NCI-H2196 (cell line): Measurements from ENCODE around the gene GPHB5.
"Not testable (repeated sequence)": the region's sequence is repeated elsewhere in the genome, so short reads cannot be mapped to it uniquely, and the experiment has no call there.

ENCODE experiments used
- DNase-seq: peaks from one replicate; lab custom pipeline; 2025; ENCODE audit not compliant: unreplicated experiment; lab: John Stamatoyannopoulos, UW

GPHB5 gene

DNA sequence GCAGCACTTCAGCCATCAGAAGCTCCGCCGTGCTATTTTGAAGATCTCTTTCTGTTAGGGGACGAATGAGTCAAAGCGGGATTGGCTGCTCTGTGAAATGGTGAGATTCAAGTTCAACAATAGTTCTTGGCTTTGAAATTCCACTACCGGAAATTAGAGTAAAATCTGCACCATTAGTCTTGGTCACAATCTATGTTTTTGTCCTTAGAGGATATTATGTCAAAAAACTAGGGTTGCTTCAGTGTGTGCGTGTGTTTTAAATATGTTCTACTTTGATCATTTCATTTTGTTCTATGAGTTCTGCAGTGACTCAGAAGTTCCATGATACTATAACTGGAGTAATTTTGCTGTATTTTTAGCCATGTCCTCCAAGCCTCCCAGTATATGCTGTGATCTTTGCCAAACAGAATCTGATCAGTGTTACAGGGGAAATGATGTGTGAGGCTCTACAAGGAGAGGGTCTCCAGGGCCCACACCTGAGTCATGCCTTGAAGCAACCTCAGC lies 22.6 kb downstream of the GPHB5 start:
- no peak for DNase-seq

DNA sequence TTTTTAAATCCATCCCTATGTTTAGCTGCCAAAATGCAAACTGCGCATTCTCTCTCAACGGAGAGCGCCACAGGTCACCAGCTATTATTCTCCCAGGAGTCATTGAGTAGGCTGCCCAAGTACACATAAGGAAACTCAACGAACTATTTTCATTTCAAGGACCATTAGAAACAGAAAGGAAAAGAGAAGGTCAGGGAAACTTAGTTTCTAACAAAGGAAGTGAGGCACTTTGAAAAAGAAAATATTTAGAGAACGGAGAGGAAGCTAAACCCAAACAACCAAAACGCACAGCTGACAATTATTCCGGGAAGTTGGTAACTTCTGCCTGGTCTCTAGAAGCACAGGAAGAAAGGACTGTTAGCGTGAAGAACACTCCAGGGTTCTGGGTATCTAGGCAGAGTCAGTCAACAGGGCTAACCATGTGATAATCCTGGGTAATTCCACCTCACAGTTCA lies 23.5 kb downstream of the GPHB5 start:
- no peak for DNase-seq

DNA sequence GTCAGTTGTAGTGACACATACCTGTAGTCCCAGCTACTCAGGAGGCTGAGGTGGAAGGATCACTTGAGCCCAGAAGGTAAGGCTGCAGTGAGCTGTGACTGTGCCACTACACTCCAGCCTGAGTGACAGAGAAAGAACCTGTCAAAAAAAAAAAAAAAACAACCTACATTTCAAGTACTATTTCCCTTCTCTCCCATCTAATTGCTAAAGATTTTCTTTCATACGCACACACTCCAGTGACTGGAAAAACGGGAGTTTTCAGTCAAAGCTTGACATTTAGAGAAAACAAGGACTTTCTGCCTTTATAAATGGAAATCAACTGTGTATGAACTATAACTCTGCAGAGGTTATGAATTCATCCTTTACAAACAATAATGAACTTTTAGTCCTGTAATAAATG lies 25.9 kb downstream of the GPHB5 start:
- DNase-seq, result no peak

DNA sequence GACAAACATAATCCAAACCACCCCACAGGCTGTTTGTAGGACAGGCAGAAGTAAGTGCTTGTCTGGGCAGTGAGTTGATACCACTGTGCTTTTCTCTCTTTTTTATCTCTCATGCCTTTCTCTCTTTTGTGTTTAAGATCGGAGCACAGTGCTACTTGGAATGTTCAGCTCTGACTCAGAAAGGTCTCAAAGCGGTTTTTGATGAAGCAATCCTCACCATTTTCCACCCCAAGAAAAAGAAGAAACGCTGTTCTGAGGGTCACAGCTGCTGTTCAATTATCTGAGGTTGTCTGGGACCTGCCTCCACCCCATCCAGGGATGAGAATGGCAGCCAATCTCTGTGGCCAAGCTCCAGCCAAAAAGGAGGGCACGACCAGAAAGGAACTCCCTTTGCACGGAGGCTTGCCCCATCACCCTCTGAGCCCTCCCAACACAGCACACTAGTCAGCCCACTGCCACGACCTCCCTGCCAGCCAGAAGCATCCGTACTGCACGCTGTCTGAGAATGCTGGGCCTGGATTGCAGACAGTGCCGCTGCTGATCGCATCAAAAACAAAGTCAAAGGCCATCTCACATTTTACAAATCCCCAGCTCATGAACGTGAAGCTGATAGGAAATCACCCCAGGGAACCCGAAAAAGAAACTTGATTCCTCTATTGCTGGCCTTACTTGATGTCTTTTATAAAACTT lies 27.8 kb downstream of the GPHB5 start:
- DNase-seq, result no peak

DNA sequence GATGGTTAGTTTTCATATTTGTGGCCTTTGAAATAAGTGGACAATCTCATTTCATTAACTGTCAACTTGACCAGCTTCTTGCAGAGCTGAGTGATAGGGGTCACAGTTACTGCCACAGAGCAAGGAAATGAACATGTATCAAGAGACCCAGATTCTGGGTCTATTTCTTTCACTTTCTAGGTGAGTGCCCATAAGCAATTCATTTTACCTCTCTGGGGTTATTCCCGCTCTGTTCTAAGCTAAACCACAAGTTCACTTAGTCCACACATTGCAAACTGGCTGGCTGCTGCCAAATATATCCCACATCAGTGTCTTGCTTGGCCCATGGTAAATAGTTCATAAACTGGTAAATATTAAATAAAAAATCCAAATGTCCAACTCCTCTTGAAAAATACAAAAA lies 29.9 kb downstream of the GPHB5 start:
- DNase-seq, result no peak

DNA sequence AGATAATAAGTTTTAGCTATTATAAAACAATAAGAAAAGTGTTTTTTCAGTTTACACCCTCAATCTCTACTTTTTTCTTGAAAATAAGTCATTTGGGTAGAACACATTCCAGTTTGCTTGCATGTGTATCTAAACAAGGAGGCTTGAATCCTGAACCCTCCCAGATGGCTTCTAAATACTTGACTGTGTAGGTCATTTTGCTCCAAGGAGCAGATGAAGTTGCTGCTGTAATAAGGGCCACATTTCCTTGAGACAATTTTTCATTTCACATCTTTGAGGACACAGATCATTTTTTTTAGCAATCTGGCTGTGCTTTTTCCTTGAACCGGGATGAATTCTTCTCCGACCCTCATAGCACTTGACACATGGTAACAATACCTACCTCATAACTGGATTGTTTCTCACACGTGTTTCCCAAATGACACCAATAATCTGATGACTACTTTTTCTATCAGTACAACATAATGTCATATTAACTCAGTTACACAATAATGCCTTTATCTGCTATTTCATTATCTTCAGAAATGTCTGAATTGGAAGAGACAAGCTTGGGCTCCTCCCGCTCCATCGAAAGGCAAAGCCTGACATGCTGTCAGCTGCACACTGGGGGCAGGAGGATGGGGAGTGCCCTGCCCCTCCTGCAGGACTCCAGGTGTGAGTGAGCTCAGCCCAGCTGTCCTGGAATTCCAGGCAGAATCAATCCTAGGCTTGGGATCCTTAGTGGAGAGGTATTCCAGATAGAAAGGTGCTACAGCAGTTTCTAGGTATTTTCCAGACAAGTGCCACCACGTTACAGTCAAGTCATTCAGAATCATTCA lies 30.9 kb downstream of the GPHB5 start:
- DNase-seq, result no peak

DNA sequence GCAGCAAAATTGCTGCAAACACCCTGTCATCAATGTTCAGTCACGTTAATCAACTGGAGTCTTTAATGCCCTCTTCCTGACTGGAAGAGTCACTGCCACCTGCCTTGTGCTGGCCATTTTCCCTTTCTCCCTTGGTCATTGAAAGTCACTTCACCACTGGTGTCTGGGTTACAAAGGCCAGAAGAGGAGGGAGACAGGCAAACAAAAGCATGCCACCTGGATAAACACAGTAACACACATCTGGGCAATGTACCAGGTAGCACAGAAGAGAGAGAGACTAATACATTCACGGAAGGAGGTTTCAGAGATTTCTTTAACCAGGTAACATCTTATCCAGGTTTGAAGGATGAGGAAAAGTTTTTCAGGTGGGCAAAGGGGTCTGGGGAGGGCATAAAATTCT lies 32.7 kb downstream of the GPHB5 start:
- peak; percentile 66 for DNase-seq

DNA sequence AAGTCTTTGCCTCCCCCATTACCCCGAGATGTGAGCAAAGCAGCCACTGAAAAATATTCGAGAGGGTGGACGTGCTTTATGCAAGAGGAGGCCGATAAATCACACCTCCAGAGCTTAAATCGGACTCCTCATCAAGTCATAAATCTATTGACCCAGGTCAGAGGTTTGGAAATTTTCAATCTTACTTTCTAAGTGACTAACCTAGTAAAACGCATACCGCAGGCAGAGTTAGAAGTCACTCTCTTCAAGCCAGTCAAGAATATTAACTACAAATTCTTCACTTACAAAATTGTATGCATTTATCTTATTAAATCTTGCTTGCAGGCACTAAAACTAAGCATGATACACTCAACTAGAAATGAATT lies 34.9 kb downstream of the GPHB5 start:
- DNase-seq, result no peak

DNA sequence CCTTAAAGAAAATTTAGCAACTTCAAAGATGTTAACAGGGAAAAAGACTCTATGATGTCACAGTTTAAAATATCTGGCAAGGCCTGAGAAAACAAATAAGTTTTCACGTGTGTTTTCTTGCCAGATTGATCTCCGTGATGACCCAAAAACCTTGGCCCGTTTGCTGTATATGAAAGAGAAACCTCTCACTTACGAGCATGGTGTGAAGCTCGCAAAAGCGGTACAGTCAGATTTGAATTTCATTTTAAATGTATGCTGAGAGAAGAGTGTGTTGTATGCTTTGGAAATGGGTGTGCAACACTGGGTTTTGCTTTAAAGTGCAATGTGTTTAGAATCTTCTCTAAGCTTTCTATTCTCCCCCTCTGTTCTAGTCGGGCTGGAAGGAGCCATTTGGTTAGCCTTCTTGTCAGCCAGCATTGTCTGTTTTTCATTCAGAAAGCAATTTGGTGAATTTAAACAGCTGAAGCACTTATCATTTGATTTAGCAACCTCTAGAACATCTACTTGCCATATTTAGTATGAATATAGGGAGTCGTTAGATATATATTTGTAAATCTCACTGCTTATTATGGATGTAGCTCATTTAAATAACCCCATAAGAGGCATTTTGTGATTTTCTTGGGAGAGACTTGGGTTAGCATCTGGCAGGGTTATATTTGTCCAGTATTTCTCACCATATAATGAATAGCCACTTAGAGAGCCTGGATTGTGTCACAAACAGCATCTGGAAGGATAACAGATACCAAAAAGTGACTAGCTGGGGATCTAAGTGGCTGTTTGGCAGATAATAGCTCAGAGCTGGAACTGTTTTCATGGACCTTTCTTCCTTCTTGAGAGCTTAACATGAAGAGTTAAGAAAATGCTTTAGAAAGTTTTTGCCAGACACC lies 35.5 kb downstream of the GPHB5 start:
- no peak for DNase-seq

DNA sequence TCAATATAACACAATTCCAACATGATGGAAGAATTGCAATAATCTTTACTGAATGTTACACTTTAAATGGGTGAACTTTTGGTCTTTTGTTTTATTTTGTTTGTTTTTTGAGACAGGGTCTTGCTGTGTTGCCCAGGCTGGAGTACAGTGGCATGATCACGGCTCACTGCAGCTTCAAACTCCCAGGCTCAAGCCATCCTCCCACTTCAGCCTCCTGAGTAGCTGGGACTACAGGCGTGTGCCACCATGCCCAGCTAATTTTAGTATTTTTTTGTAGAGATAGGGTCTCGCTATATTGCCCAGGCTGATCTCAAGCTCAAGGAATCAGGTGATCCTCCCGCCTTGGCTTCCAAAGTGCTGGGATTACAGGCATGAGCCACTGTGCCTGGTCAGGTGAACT lies 38.8 kb downstream of the GPHB5 start:
- DNase-seq, result not testable (repeated sequence)

DNA sequence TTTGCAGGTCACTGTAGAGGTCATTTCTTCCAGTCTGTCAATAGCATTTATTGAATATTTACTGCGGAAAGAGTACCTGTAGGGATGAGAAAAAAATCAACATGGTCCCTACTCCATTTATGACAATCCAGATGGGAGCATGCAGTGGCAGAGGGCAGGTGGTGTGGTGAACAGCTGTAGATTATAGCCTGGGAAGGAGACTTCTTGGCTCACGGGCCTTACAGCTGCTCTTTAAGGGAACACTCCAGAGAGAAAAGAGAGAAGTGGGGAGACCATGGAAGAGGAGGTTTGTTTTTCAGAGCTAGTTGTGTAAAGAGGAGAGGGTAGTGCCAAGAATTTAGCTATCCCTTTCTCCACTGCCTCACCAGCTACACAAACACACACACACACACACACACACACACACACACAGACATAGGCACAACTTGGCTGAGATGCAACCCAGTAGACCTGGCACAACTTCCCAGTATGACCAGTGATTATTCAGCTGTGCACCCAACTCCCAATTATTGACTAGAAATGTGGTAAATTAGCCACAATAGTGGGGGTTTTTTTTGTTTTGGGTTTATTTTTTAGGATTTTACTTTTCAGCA lies 41.0 kb downstream of the GPHB5 start:
- peak; percentile 49 for DNase-seq

DNA sequence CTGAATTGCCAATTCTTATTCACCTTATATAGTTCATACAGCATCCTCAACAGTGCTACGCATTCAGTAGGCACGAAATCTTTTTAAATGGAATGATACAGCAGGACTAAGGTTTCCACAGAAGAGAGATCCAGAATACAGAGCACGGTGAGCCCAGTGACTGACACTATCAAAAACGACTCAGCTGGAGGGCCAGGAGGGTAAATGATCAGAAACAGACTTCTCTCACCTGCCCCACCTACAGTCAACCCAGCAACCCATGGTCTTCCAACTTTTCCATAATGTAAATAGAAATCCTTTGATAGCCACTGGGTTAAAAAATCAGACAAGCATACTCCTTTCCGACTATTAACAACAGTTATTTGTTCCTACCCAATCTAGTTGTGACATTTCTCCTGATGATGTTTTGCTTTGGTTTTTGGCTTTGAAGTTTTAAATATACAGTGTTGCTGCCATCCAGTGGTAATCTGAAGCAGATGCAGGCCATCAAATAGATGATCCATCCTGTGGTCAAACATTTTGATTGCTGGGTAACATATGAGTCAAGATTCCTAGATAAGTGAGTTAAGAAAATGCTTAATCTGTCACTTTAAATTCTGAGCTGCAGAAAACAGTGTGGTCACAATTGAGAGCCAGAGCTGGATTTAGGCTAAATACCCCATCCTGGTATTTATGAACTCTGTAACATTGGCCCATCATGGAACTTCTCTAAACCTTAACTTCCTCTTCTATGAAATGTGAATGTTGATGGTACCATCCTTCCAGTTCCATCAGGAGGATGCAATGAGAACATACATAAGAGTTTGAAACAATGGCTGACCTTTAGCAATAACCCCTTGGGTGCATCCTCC lies 42.0 kb downstream of the GPHB5 start:
- peak; percentile 70 for DNase-seq

DNA sequence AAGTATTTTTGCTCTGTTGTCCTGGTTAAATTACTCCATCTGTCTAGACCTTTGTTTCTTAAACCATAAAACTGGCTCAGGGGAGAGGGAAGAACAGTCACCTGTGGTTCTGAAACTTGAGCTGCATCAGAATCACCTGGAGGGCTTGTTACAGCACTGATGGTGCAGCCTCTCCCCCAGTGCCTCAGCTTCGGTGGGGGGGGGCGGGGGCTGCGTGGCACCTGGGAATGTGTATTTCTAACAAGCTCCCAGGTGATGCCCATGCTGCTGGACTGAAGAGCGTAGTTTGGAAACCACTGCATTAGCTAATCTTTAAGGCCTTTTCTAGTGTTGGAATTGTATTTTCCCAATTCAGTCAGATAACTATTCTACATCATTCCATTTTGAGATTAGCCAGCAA lies 42.7 kb downstream of the GPHB5 start:
- DNase-seq, result peak; percentile 77

DNA sequence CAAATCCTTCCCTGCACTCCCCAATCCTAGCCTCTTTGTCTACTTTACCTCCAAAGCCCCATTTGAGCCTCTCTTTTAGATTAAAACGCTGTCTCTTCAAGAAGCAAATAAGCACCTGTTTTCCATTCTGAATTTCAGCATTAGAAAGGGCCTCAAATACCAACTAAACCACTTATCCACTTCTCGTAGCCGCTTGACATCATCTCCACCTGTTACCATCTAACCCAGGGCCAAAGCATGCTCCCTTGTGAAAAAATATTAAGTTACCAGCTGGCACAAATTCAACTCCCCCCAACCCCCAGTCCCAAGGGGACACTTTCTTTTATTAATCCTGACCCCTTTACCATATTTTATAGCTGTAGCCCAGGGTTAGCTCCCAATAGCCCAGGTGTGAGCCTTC lies 43.1 kb downstream of the GPHB5 start:
- DNase-seq, result peak; percentile 77

DNA sequence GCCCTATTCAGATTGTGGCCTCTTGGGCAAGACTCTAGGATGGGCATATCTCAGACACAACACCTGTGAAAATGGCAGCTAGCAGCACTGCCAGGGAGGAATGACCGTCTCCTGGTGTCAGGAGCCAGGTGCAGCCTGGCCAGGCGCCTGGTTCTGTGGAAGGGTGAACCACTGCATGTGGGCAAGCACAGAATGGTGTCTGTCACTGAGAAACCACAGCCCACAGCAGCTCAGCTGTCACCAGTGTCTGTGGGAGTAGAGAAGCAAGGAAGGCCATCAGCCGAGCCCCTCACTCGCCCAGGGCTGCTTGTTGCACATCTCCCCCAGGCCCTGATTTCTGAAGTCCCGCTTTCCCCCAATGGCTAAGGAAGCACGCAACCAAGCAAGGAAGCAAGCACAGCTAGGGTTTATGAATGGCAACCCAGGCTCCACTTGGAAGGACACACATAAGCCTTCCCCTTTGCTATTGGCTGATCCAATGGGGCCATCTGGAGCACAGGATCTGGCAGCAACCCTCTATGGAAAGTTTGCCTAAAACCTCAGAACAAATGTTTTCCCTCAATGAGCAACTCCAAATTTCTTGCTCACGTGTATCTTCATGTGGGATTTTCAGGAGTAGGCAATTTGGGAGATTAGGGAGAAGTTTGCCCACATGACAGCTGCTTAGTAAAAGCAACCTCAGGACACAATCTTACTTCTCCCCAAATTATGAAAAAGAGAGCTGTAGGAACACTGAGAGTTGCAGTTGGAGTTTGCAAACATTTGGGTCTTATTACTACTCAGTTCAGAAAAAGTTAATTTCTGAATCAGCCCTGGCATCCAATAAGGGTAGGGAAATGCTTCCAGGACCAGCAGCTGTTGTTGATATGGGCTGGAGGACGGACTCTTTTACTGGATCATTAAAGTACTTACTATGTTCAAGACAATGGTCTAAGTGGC lies 44.7 kb downstream of the GPHB5 start:
- DNase-seq, result no peak

DNA sequence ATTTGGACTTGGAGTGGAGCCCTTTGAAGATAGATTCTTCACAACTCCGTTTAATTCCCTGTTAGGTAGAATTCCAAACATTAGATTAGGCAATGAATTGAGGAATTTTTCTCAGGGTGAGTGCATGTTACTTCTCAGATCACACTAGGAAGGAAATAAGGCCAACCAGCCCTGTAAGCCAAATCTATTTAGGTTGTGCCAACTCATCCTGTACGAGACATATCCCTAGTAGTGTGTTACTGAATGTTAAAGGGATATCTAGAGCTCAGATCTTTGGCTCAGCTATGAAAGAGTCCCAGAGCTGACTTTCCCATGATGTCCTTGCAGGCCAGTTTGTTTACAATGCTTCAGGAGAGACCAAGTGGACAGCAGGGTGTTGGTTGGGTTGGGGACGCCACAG lies 45.6 kb downstream of the GPHB5 start:
- DNase-seq, result no peak

DNA sequence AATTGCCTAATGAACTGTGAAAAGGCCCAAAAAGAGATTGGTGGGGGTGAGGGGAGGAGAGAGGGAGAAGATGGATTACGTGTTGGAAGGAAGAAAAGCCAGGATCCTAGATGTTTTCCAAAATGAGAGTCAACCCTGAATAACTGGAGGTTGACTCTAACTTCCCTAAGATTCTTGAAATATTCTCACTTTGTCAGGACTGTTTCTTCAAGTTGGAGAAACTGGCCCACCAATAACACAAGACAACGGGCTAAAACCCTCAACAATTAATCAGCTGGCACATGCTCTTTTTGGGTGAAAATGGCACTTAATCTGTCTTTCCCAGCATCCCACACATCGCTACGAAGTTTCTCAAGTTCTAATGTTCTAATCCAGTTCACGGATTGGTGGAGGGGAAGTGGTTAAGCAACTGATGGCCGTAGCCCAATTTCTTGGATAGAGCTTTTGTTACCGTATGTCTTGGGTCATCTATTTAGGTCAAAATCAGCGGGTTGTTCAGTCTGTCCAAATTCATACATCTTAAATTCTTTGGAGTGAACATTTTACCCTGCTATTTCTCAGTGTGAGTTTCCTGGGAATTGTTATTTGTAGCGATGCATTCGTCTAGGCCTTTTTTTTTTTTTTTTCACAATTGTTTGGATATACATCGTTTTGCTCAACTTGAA lies 49.0 kb downstream of the GPHB5 start:
- DNase-seq, result no peak

DNA sequence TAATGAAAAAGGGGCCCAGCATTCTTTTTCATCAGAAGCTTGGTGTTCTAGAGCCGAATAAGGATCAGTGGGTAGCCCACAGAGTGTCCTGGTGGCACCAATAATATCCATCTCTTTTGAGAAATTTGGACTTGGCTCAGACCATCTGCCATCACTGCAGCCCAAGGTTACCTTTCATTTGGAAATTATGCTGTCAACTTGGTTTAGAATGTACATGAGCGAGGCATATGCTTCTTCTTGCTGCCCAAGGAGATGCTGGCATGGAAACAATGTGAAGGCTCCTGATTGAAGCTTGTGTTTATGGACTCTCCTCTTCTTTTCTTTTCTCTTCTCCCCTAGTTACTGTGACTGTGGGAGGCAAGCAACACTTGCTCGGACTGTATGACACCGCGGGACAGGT lies 50.0 kb downstream of the GPHB5 start:
- no peak for DNase-seq

DNA sequence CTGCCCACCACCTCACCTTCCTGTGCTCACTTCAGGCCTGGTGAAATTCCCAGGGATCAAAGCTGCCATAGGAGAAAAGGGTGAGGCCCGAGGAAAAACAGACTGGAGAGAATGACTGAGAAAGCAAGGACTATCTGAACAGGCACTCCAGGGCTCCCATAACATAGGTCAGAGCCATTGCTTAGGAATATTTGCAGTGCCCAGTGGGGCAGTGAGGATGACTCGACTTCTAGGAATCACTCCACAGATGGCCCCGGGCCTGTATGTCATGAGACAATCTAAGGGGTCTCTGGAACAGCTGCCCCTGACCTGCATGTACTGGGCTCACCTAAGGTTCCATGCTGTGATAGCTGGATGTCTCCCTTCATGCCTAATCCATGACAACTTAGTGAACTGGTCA lies 51.6 kb downstream of the GPHB5 start:
- DNase-seq, result no peak
